HG02678 (cell line): ENCODE measurements around the gene ADAMTSL3.
"Not testable (repeated sequence)": the region's sequence is repeated elsewhere in the genome, so short reads cannot be mapped to it uniquely, and the experiment has no call there.

Experiments
- ATAC-seq: cut with Tn5 transposase; IDR thresholded peaks from one replicate; pipeline ENCODE4 v1.9.1; 2021; ENCODE audit warnings: mild to moderate bottlenecking, moderate library complexity; ENCODE audit not compliant: unreplicated experiment

The ADAMTSL3 gene

GRCh38 chr15:84003791-84004503 lies 350.0 kb downstream of the ADAMTSL3 start:
- no peak for ATAC-seq

DNA sequence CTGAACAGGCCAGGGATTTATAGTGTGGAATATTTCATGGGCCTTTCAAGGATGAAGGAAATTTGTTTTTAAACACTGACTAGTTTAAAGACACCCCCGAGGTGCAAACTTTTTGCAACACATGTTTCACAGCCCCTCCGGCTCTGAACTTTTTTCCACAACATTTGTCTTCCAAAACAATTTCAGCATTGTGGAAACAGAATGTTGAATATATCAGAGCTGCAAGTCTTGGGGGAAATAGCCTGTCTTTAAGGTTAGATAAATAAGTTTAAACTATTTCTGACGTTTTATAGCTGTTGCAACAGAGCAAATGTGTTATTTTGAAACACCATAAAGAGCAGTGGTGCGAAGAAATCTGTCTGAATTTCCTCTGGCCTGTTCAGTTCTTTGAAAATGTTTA lies 352.5 kb downstream of the ADAMTSL3 start:
- no peak for ATAC-seq

GRCh38 chr15:84009616-84010015 lies 355.7 kb downstream of the ADAMTSL3 start:
- no peak for ATAC-seq

GRCh38 chr15:84010246-84010645 lies 356.3 kb downstream of the ADAMTSL3 start:
- ATAC-seq = no peak

DNA sequence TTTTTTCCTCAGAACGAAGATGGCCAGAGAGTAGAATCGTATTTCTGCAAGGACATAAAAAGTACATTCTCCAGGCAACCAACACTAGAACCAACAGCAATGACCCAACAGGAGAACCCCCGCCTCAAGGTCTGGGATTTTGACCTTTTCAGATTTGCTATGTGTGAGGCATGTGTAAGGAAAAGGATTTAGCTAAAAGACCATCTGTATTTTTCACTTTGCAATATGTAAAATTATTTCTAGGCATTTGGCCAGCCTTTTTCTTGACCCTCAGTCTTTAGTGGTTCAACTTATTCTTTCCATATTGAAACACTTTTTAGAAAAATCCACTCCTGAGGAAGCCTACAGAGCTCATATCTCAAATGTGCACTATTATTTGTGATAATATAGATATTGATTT lies 362.4 kb downstream of the ADAMTSL3 start:
- no peak for ATAC-seq

- no peak for ATAC-seq
Observed at GRCh38 chr15:84022516-84022915, 368.6 kb downstream of the ADAMTSL3 start.

GRCh38 chr15:84023636-84024035 lies 369.7 kb downstream of the ADAMTSL3 start:
- ATAC-seq = no peak

GRCh38 chr15:84033793-84034553 lies 380.1 kb downstream of the ADAMTSL3 start:
- ATAC-seq = no peak

- no peak for ATAC-seq
Observed at GRCh38 chr15:84034578-84035398, 380.9 kb downstream of the ADAMTSL3 start.

- no peak for ATAC-seq
Observed at GRCh38 chr15:84035399-84035766, 381.5 kb downstream of the ADAMTSL3 start.

DNA sequence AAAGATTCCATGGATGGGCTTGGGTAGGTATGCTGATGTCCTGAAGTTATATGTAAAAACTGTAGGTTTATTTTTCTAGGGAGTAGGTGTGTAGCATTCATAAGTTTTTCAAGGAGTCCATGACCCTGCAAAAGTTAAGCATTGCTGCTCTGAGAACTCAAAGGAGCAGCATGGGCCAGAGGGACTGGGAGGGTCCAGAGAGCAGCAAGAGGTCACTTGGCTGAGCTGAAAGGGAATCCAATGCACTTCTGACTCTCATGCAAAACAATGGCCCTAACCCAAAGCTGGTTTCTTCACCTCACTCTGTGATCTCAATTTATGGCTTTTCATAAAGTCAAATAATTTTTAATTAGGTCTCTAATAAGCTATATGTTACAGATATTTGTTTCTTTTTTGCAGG lies 383.4 kb downstream of the ADAMTSL3 start:
- no peak for ATAC-seq

DNA sequence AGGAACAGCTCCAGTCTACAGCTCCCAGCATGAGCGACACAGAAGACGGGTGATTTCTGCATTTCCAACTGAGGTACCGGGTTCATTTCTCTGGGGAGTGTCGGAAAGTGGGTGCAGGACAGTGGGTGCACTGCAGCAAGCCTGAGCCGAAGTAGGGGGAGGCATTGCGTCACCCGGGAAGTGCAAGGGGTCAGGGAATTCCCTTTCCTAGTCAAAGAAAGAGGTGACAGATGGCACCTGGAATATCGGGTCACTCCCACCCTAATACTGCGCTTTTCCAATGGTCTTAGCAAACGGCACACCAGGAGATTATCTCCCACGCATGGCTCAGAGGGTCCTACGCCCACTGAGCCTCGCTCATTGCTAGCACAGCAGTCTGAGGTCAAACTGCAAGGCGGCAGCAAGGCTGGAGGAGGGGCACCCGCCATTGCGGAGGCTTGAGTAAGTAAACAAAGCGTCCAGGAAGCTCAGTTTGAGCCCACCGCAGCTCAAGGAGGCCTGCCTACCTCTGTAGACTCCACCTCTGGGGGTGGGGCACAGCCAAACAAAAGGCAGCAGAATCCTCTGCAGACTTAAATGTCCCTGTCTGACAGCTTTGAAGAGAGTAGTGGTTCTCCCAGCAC lies 388.6 kb downstream of the ADAMTSL3 start:
- not testable (repeated sequence) for ATAC-seq

GRCh38 chr15:84046064-84046637 lies 392.2 kb downstream of the ADAMTSL3 start:
- no peak for ATAC-seq

- ATAC-seq = not testable (repeated sequence)
Observed at GRCh38 chr15:84049480-84049879, 395.6 kb downstream of the ADAMTSL3 start.

DNA sequence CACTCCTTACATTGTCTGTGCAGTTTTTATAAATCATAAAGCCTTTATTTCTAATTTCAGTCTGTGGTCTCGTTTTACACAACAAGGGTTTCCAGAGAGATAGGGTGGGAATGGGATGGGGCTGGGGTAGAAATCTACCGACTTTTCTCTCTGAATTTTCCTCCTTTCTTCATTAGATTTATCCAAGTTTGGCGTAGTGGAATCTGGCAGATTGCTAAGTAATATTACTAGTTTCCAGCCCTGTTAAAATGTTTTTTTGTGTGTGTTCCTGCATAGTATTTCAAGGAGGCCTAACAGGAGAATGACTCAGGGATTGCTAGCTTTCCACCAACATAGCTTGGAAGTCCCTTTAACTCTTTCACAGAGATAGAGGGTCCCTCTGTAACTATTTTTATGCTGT lies 396.2 kb downstream of the ADAMTSL3 start:
- no peak for ATAC-seq

DNA sequence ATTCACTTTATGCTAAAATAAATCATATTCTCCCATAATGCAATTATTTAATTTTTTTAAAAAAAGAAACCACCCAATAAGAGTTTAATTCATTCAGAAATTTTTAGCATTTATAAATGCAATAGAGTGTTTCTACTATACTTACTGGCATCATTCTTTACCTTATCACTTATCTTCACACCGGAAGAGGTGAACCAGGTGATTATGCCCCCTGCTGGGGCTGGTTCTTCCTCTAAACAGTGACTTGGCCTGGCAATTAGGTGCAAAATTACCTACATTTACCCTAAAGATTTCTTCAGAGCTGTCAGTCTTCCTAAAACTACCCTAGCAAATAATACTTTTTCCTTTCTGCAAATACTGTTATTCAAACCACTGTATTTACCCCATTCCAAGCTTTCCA lies 397.2 kb downstream of the ADAMTSL3 start:
- not testable (repeated sequence) for ATAC-seq

- not testable (repeated sequence) for ATAC-seq
Observed at GRCh38 chr15:84054544-84054943, 400.6 kb downstream of the ADAMTSL3 start.

DNA sequence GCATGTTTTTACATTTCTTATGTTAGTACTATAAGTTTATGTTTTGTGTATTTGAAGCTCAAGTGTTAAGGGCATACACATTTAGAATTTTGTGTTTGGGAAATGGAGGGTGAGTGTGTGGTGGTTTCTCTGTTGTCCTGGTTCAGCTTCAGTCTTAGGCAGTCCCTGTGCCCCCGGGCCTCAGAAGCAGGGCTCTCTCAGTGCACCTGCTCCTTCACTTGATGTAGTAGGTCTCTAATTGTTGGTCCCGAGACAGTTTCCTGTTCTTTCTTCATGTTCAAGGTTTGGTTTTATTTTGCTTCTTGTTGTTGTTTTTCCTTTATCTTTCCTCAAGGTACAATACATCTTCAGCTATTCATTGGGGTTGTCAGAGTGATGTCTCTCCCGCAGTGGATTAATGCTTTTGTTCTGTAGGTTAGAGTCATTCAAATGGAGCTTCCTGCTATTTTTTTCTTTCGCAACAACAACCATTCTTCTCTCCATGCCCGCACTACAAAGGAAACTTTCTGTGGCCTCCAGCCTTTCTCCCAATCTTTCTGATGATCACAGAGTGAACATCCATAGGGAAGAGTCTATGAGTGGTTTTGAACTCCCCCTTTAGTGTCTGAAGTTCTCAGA lies 403.9 kb downstream of the ADAMTSL3 start:
- ATAC-seq = no peak

GRCh38 chr15:84063674-84064073 lies 409.8 kb downstream of the ADAMTSL3 start:
- not testable (repeated sequence) for ATAC-seq

DNA sequence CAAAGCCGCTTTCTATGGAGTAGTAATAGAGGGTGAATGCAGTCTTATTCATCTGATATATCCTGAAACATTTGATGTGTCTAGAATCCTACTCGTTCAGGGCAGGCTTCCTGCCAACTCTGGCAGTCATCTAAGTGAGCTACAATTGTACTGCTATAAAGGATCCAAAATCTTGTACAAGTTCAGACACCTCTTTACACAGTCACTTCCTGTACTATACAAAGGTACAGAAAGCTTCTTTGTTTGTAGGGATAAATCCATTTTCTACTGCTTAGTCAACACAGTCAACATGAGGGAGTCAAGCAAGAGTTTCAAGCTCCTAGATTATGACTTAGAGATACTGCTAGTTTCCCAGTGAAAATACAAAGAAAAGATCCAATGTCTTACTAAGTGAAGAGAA lies 414.8 kb downstream of the ADAMTSL3 start:
- not testable (repeated sequence) for ATAC-seq
